Rectal smooth muscle tissue (tissue), 1 donor: Measurements from ENCODE around the gene SPTLC3.

Experiments
- H3K27ac ChIP-seq: one replicate; pipeline ENCODE4 v1.7.0; 2013; ENCODE audit warnings: low read depth, low read length, inconsistent platforms
- H3K27me3 ChIP-seq: one replicate; pipeline ENCODE4 v1.7.0; 2013; ENCODE audit warnings: low read length; ENCODE audit not compliant: control insufficient read depth, insufficient read depth
- H3K36me3 ChIP-seq: one replicate; pipeline ENCODE4 v1.7.0; 2013; ENCODE audit warnings: low read length; ENCODE audit not compliant: control insufficient read depth, insufficient read depth
- H3K4me1 ChIP-seq: one replicate; pipeline ENCODE4 v1.7.0; 2013; ENCODE audit warnings: low read length; ENCODE audit not compliant: control insufficient read depth, insufficient read depth
- H3K4me3 ChIP-seq: one replicate; pipeline ENCODE4 v1.7.0; 2013; ENCODE audit warnings: low read length
- H3K9ac ChIP-seq: one replicate; pipeline ENCODE4 v1.7.0; 2013; ENCODE audit warnings: low read length

SPTLC3 gene

GRCh38 chr20:13008761-13009681 lies at the start of gene SPTLC3:
SPTLC3 (plus strand) TSS chr20:13008972; CDS start chr20:13009268, 296 bp downstream.
- H3K36me3 ChIP-seq = no peaks in the 10 kb centered on the region
- H3K4me1 ChIP-seq = peaks cover 4% of the 10 kb centered on the region
- H3K27ac ChIP-seq = peak within 1 kb of the TSS; percentile 58
- H3K4me3 ChIP-seq = peak within 1 kb of the TSS; percentile 66
- H3K9ac ChIP-seq = no peak within 1 kb of the TSS
- H3K27me3 ChIP-seq = no peaks in the 10 kb centered on the region

- Histone ChIP-seq H3K4me3 (no peak overlapping the region), H3K27ac (no peak overlapping the region), H3K9ac (no peak overlapping the region), H3K27me3 (no peaks in the 10 kb centered on the region), H3K4me1 (no peaks in the 10 kb centered on the region), H3K36me3 (no peaks in the 10 kb centered on the region)
Measured at GRCh38 chr20:12961725-12962124, 47.0 kb upstream of the SPTLC3 start.

- Histone ChIP-seq H3K4me3 (no peak overlapping the region), H3K4me1 (no peaks in the 10 kb centered on the region), H3K27me3 (no peaks in the 10 kb centered on the region), H3K27ac (no peak overlapping the region), H3K36me3 (no peaks in the 10 kb centered on the region), H3K9ac (no peak overlapping the region)
Measured at GRCh38 chr20:12962895-12963294, 45.9 kb upstream of the SPTLC3 start.

GRCh38 chr20:12963416-12963815 lies 45.4 kb upstream of the SPTLC3 start:
- Histone ChIP-seq H3K4me3 (no peak overlapping the region), H3K27ac (no peak overlapping the region), H3K4me1 (no peaks in the 10 kb centered on the region), H3K27me3 (no peaks in the 10 kb centered on the region), H3K9ac (no peak overlapping the region), H3K36me3 (no peaks in the 10 kb centered on the region)

GRCh38 chr20:12965212-12965869 lies 43.4 kb upstream of the SPTLC3 start:
- no peak overlapping the region for H3K27ac ChIP-seq
- H3K36me3 ChIP-seq = no peaks in the 10 kb centered on the region
- no peak overlapping the region for H3K9ac ChIP-seq
- H3K4me3 ChIP-seq = no peak overlapping the region
- no peaks in the 10 kb centered on the region for H3K4me1 ChIP-seq
- H3K27me3 ChIP-seq = no peaks in the 10 kb centered on the region

- H3K36me3 ChIP-seq = no peaks in the 10 kb centered on the region
- no peaks in the 10 kb centered on the region for H3K4me1 ChIP-seq
- H3K4me3 ChIP-seq = no peak overlapping the region
- H3K9ac ChIP-seq = no peak overlapping the region
- no peaks in the 10 kb centered on the region for H3K27me3 ChIP-seq
- no peak overlapping the region for H3K27ac ChIP-seq
Measured at GRCh38 chr20:12965870-12966251, 42.9 kb upstream of the SPTLC3 start.

GRCh38 chr20:12966468-12967085 lies 42.2 kb upstream of the SPTLC3 start:
- no peaks in the 10 kb centered on the region for H3K27me3 ChIP-seq
- H3K4me1 ChIP-seq = no peaks in the 10 kb centered on the region
- H3K27ac ChIP-seq = no peak overlapping the region
- H3K4me3 ChIP-seq = no peak overlapping the region
- H3K9ac ChIP-seq = no peak overlapping the region
- no peaks in the 10 kb centered on the region for H3K36me3 ChIP-seq

GRCh38 chr20:12967932-12968331 lies 40.8 kb upstream of the SPTLC3 start:
- H3K36me3 ChIP-seq = no peaks in the 10 kb centered on the region
- H3K4me1 ChIP-seq = no peaks in the 10 kb centered on the region
- no peak overlapping the region for H3K9ac ChIP-seq
- H3K27ac ChIP-seq = no peak overlapping the region
- H3K27me3 ChIP-seq = no peaks in the 10 kb centered on the region
- no peak overlapping the region for H3K4me3 ChIP-seq

GRCh38 chr20:12968472-12968871 lies 40.3 kb upstream of the SPTLC3 start:
- Histone ChIP-seq H3K27me3 (no peaks in the 10 kb centered on the region), H3K36me3 (no peaks in the 10 kb centered on the region), H3K4me1 (no peaks in the 10 kb centered on the region), H3K4me3 (no peak overlapping the region), H3K27ac (no peak overlapping the region), H3K9ac (no peak overlapping the region)

GRCh38 chr20:12969071-12969669 lies 39.6 kb upstream of the SPTLC3 start:
- Histone ChIP-seq H3K4me3 (no peak overlapping the region), H3K27me3 (no peaks in the 10 kb centered on the region), H3K36me3 (no peaks in the 10 kb centered on the region), H3K27ac (no peak overlapping the region), H3K9ac (no peak overlapping the region), H3K4me1 (no peaks in the 10 kb centered on the region)

- Histone ChIP-seq H3K9ac (no peak overlapping the region), H3K27ac (no peak overlapping the region), H3K27me3 (no peaks in the 10 kb centered on the region), H3K4me1 (no peaks in the 10 kb centered on the region), H3K36me3 (no peaks in the 10 kb centered on the region), H3K4me3 (no peak overlapping the region)
Measured at GRCh38 chr20:12970372-12970821, 38.4 kb upstream of the SPTLC3 start.
